ENCODE results near the gene DCUN1D3. TPM values are rescaled to one million over a fixed set of nuclear protein-coding genes. Genes with fewer than 3 reads are reported as not detected.

DCUN1D3 gene
- total RNA-seq, 2 experiments from 2014 or later: 5.9 to 6.9 TPM

GRCh38 chr16:20944861-20945574, 44.9 kb upstream of the DCUN1D3 start:
- ATAC-seq: peak; percentile 87
- CTCF ChIA-PET: interaction anchor here (0.9 to 1.6 kb wide), 3 partner anchors 45 to 94 kb away, joined by 3 to 11 read pairs (median 3); partner anchors contain the start of gene DCUN1D3
- H3K9me3 Mint-ChIP-seq: no peaks in the 10 kb centered on the region
- DNase-seq: peak; percentile 90
- H3K36me3 Mint-ChIP-seq (ENCODE audit: low read depth): no peaks in the 10 kb centered on the region
- H3K27me3 Mint-ChIP-seq: no peaks in the 10 kb centered on the region
- TF ChIP-seq CTCF (IDR thresholded peaks at IDR 0.05): no peak
- POLR2A ChIA-PET: no interaction called here
- H3K27ac Mint-ChIP-seq: no peak overlapping the region
- no peak overlapping the region for H3K4me3 Mint-ChIP-seq
- intact Hi-C loops (cut with micrococcal nuclease): loop anchor here (10.0 kb wide), 1 partner anchor 100 kb away; no protein-coding TSS in a partner anchor
- peaks cover 33% of the 10 kb centered on the region for H3K4me1 Mint-ChIP-seq (ENCODE audit: low read depth)

GRCh38 chr16:20942256-20942655, 42.1 kb upstream of the DCUN1D3 start:
- H3K27ac Mint-ChIP-seq: no peak overlapping the region
- DNase-seq (no peak), ATAC-seq (no peak)
- no peaks in the 10 kb centered on the region for H3K36me3 Mint-ChIP-seq (ENCODE audit: low read depth)
- TF ChIP-seq CTCF (IDR thresholded peaks at IDR 0.05): no peak
- H3K9me3 Mint-ChIP-seq: no peaks in the 10 kb centered on the region
- no peak overlapping the region for H3K4me3 Mint-ChIP-seq
- CTCF ChIA-PET: interaction anchor here (1.0 to 1.2 kb wide), 2 partner anchors 12 to 92 kb away, joined by 3 read pairs; no protein-coding TSS in a partner anchor
- POLR2A ChIA-PET: no interaction called here
- H3K27me3 Mint-ChIP-seq: no peaks in the 10 kb centered on the region
- intact Hi-C loops (cut with micrococcal nuclease): loop anchor here (10.0 kb wide), 1 partner anchor 97 kb away; no protein-coding TSS in a partner anchor
- H3K4me1 Mint-ChIP-seq (ENCODE audit: low read depth): peaks cover 50% of the 10 kb centered on the region

GRCh38 chr16:20941636-20941926, 41.4 kb upstream of the DCUN1D3 start:
- Mint-ChIP-seq H3K27me3 (no peaks in the 10 kb centered on the region), H3K36me3 (ENCODE audit: low read depth) (no peaks in the 10 kb centered on the region), H3K9me3 (no peaks in the 10 kb centered on the region), H3K4me1 (ENCODE audit: low read depth) (peaks cover 50% of the 10 kb centered on the region), H3K27ac (peak overlapping the region; percentile 51), H3K4me3 (no peak overlapping the region)
- POLR2A ChIA-PET: interaction anchor here (0.7 kb wide), 1 partner anchor 43 kb away, joined by 3 read pairs; no protein-coding TSS in a partner anchor
- no peak for ATAC-seq
- intact Hi-C loops (cut with micrococcal nuclease): loop anchor here (10.0 kb wide), 1 partner anchor 97 kb away; no protein-coding TSS in a partner anchor
- TF ChIP-seq CTCF (IDR thresholded peaks at IDR 0.05): no peak
- CTCF ChIA-PET: interaction anchor here (1.2 kb wide), 1 partner anchor 11 kb away, joined by 3 read pairs; no protein-coding TSS in a partner anchor
- DNase-seq: no peak

- CTCF ChIA-PET: no interaction called here
- no peak overlapping the region for H3K4me3 Mint-ChIP-seq
These were observed 40.9 kb upstream of the DCUN1D3 start for GRCh38 chr16:20940871-20941635.

More at GRCh38 chr16:20940871-20941635, 40.9 kb upstream of the DCUN1D3 start:
- intact Hi-C loops (cut with micrococcal nuclease): loop anchor here (10.0 kb wide), 1 partner anchor 96 kb away; no protein-coding TSS in a partner anchor
- Mint-ChIP-seq H3K27ac (peak overlapping the region; percentile 51), H3K9me3 (no peaks in the 10 kb centered on the region), H3K36me3 (ENCODE audit: low read depth) (no peaks in the 10 kb centered on the region), H3K27me3 (no peaks in the 10 kb centered on the region), H3K4me1 (ENCODE audit: low read depth) (peaks cover 50% of the 10 kb centered on the region)
- POLR2A ChIA-PET: interaction anchor here (0.7 kb wide), 1 partner anchor 43 kb away, joined by 3 read pairs; no protein-coding TSS in a partner anchor
- ATAC-seq (peak; percentile 11), DNase-seq (peak; percentile 42)
- TF ChIP-seq CTCF (IDR thresholded peaks at IDR 0.05): no peak
